Stimulated activated naive CD4-positive, alpha-beta T cell treated with Interleukin-2 at 50 U/mL for 16 hours (primary cell): ENCODE measurements around the gene TSPAN2.
"Not testable (repeated sequence)": the region's sequence is repeated elsewhere in the genome, so short reads cannot be mapped to it uniquely, and the experiment has no call there.

Source experiments
- DNase-seq: peaks from one replicate; lab custom pipeline; 2025; lab: John Stamatoyannopoulos, UW

The TSPAN2 gene

GRCh38 chr1:115036814-115037507 is 52.3 kb downstream of the TSPAN2 start:
- no peak for DNase-seq

GRCh38 chr1:115035652-115036051 is 53.7 kb downstream of the TSPAN2 start:
- DNase-seq: no peak

- no peak for DNase-seq
Observed at GRCh38 chr1:115031595-115031994, 57.7 kb downstream of the TSPAN2 start.

GRCh38 chr1:115029526-115029925 is 59.8 kb downstream of the TSPAN2 start, which contains the start of gene TSHB:
Gene TSHB (plus strand): TSS chr1:115029826. CDS start chr1:115033363, 3,537 bp downstream.
- DNase-seq: no peak

- DNase-seq: no peak
Observed at GRCh38 chr1:115023593-115023992, 65.7 kb downstream of the TSPAN2 start.

GRCh38 chr1:115021145-115021544 is 68.2 kb downstream of the TSPAN2 start:
- DNase-seq: no peak

GRCh38 chr1:115019549-115019948 is 69.8 kb downstream of the TSPAN2 start:
- DNase-seq: not testable (repeated sequence)

GRCh38 chr1:115013792-115014191 is 75.5 kb downstream of the TSPAN2 start:
- DNase-seq: no peak

GRCh38 chr1:115012434-115012833 is 76.9 kb downstream of the TSPAN2 start:
- no peak for DNase-seq

GRCh38 chr1:115012006-115012405 is 77.3 kb downstream of the TSPAN2 start:
- DNase-seq: no peak

GRCh38 chr1:115006191-115006590 is 83.1 kb downstream of the TSPAN2 start:
- DNase-seq: no peak
